Activated CD8-positive, alpha-beta memory T cell treated with anti-CD3 and anti-CD28 coated beads for 1 hour (primary cell): Measurements from ENCODE around the gene DDX10.

Experiments used
- DNase-seq, 2 donors: peaks; one replicate each; pipeline ENCODE4 v3.0.0-alpha.2; 2020; ENCODE audit warnings: low read depth in 1 of 2; ENCODE audit errors: extremely low read depth in 1 of 2

Gene DDX10

DNA sequence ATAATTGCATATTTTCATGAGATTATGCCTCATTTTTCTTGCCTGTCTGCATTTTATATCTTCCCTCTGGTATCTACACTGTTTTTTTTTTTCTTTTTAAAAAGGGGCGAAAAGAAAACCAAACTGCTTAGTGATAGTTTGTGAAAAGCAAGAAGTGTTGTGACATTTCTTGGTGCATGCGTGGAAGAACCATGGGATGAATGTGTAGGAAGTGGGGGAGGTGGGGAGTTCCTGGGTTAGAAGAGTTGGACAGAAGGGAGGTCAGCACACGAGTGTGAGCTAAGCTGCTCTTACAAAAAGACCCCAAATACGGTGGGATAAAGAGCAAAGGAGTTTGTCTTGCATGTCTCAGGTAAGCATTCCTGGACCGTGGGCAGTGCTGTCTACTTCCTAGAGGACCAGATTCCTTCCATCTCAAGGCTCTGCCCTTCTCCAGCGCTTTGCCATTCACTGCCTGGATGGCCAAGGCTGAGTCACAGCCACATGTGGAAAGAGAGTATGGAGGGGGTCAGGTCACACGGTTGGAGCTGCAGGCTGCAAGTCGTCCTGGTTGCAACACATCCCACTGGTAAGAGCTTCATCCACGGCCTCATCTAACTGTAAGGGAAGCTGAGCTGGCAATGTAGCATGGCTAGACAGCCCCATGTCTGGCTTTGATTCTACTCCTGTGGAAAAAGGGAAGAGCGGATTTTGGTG is 300.6 kb downstream of the DDX10 start:
- no peak for DNase-seq

DNA sequence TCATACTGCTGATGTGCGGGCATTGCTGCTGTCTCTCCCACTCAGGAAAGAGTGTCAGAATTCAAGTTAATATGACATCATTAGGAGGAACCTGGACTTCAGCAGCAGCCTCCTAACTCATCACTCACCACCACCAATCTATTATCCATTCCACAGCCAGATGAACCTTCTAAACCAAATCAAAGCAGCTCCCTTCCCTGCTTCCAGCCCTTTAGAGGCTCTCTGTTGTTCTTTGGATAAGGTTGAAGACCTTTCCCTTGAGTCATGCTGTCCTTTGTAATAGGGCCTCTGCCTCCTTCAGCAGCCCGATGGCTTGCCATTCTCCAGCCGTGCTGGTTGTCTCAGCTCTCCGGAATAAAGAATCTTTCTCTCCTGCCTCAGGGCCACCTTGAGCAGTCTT is 301.3 kb downstream of the DDX10 start:
- no peak for DNase-seq

DNA sequence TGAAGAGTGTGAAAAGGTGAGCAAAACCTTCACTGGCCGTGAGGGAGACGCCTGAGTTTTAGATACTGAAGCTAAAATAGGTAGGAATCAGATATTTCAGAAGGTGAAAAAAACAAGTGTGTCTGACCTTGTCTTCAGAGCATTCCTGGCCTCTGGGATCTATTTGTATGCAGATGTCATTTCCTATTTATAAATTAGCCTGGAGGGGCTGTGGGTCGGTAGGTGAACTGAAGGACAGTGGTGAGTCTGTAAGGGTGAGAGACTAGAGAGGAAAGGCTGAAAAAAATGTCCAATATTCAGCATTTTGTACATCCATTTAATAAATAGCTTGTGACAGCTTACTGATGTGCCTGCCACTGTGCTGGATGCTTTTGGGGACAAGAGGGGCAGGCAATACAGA is 302.1 kb downstream of the DDX10 start:
- no peak for DNase-seq

GRCh38 chr11:108967571-108967970 is 302.7 kb downstream of the DDX10 start:
- DNase-seq = no peak

GRCh38 chr11:108970221-108970991 is 305.5 kb downstream of the DDX10 start:
- no peak for DNase-seq

DNA sequence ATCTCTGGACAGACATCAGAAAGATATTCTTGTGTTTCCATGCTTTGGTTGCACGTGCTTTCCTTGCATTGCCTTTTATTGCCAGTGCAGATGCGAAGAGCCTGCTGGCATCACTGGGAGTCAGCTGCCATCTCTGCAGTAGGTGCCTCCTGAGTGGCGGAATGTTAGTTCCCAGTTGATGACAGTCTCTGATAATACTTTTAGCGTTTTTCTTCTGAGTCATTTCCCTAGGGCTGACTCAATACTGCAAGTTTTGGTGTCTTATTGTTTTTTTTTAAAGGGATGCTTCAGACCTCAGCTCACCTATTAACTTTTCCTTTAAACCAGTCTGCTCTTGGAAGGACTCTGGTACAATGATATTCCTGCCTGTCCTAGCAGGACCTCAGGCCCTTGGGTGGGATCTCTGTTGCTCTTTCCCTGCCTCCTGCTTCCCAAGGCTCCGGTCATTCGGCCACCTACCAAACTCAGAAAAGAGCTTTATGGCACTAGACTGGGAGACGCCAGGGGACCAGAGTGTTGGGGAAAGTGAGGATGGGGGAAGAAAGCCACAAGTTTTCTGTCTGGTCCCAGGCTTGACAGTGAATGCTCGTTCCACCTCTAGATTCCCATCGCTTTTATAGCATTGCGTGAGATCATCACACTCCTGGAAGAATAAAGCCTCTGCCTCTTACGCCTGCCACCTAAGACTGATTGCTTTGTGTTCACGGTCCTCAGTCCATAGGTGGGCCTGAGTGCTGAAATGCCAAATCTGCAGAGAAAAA is 308.7 kb downstream of the DDX10 start:
- DNase-seq = no peak

GRCh38 chr11:108975026-108975425 is 310.2 kb downstream of the DDX10 start:
- DNase-seq = no peak

- no peak for DNase-seq
Measured at GRCh38 chr11:108975641-108976071, 310.8 kb downstream of the DDX10 start.

DNA sequence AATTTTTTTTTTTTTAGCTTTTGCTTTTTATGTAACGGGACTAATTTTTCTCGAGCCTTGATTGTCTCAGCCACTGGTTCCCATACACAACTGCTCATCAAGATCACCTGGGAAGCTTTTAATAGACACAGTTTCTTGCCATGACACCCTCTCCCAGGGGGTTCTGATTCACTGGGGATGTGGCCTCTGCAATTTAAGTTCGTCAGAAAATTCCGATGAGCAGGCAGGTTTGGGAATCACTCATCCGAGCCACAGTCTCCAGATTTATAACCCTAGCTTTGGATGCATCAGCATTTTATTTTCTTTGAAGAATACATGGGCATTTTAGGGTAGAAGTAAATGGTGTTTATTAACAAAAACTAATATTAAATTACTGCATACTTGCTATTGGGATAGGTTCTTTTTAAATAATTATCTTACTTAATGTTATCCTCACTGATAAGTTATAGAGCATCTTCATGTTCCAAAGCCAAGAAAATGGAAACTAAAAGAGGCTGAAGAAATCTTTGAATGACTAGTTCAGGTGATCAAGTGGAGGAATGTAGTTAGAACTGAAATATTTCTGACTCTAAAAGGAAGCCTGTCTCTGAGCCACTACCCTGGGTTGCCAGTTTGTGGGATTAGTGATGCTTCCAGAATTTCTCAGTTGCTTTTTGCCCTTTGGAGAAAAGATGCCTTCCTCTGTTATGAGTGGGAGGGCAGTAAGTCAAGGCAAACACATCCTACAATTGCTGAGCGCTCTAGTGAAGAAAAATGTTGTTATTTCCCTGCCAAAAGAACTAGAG is 319.0 kb downstream of the DDX10 start:
- no peak for DNase-seq

GRCh38 chr11:108984523-108984922 is 319.7 kb downstream of the DDX10 start:
- DNase-seq = no peak

GRCh38 chr11:108985236-108985944 is 320.5 kb downstream of the DDX10 start:
- DNase-seq = no peak

- DNase-seq = no peak
Measured at GRCh38 chr11:108985945-108986279, 321.0 kb downstream of the DDX10 start.
